Cardiac muscle cell (in vitro differentiated cells and primary cell): ENCODE data around the gene TEX261. TPM values are rescaled to one million over a fixed set of nuclear protein-coding genes. Genes with fewer than 3 reads are reported as not detected.

Experiments
- DNase-seq, 2 donors: peaks; one replicate each; pipeline versions ENCODE4 v3.0.0 to v3.0.0-alpha.2; 2010 to 2017; ENCODE audit warnings: low read depth in 1 of 2, low spot score in 1 of 2
- H3K27ac ChIP-seq: fragments of 200-600 bp; sonication (generic); 2 replicates; pipeline ENCODE4 v1.5.1; 2016
- H3K27me3 ChIP-seq: fragments of 200-600 bp; sonication (generic); 2 replicates; pipeline ENCODE4 v1.6.0; 2016; ENCODE audit warnings: control low read depth
- H3K36me3 ChIP-seq: fragments of 200-600 bp; sonication (generic); 2 replicates; pipeline ENCODE4 v1.5.1; 2016; ENCODE audit warnings: control low read depth
- H3K4me1 ChIP-seq: fragments of 200-600 bp; sonication (generic); 2 replicates; pipeline ENCODE4 v1.8.1; 2017; ENCODE audit warnings: low read depth, mild to moderate bottlenecking, mixed run types
- H3K4me3 ChIP-seq: fragments of 200-600 bp; sonication (generic); 2 replicates; pipeline ENCODE4 v1.5.1; 2016; ENCODE audit warnings: mild to moderate bottlenecking
- H3K9me3 ChIP-seq: fragments of 200-600 bp; sonication (generic); 2 replicates; pipeline ENCODE4 v1.5.1; 2017; ENCODE audit warnings: low read depth, mild to moderate bottlenecking, control low read depth
- CTCF ChIP-seq: IDR thresholded peaks from 2 replicates; pipeline ENCODE4 v1.5.1; 2012; ENCODE audit warnings: low read depth, mild to moderate bottlenecking, low read length
- polyA plus RNA-seq: library from polyadenylated mRNA; unstranded; fragments of >200 nt; fragmentation: Nextera tagmentation; extraction: Ambion mirVana; gene quantifications from 2 replicates; pipeline ENCODE4 v1.2.1, GENCODE V29; 2016
- total RNA-seq: library from RNA; depleted of rRNA; stranded (reverse); fragments of >200 nt; gene quantifications from 2 replicates; pipeline ENCODE4 v1.2.3, GENCODE V29; 2016

Gene TEX261
- total and polyA plus RNA-seq, 2 experiments from 2014 or later = 13.9 to 31.5 TPM

- Histone ChIP-seq H3K27ac (no peak overlapping the region), H3K36me3 (no peaks in the 10 kb centered on the region), H3K4me1 (peaks cover 13% of the 10 kb centered on the region), H3K9me3 (no peaks in the 10 kb centered on the region), H3K27me3 (no peaks in the 10 kb centered on the region), H3K4me3 (no peak overlapping the region)
- no peak for TF ChIP-seq CTCF
- DNase-seq = no peak
Measured at GRCh38 chr2:71004857-71005256, 10.2 kb upstream of the TEX261 start.

- H3K27ac ChIP-seq = no peak overlapping the region
- H3K36me3 ChIP-seq = no peaks in the 10 kb centered on the region
- no peaks in the 10 kb centered on the region for H3K27me3 ChIP-seq
- no peak for DNase-seq
- no peak for TF ChIP-seq CTCF
- H3K4me3 ChIP-seq = no peak overlapping the region
- H3K4me1 ChIP-seq = peaks cover 18% of the 10 kb centered on the region
- H3K9me3 ChIP-seq = no peaks in the 10 kb centered on the region
Measured at GRCh38 chr2:71003966-71004755, 9.5 kb upstream of the TEX261 start.

GRCh38 chr2:71003396-71003795, 8.7 kb upstream of the TEX261 start:
- H3K27me3 ChIP-seq = no peaks in the 10 kb centered on the region
- no peak overlapping the region for H3K27ac ChIP-seq
- peaks cover 22% of the 10 kb centered on the region for H3K4me1 ChIP-seq
- H3K36me3 ChIP-seq = no peaks in the 10 kb centered on the region
- TF ChIP-seq CTCF = no peak
- DNase-seq = no peak
- H3K4me3 ChIP-seq = no peak overlapping the region
- no peaks in the 10 kb centered on the region for H3K9me3 ChIP-seq

GRCh38 chr2:71001981-71002570, 7.4 kb upstream of the TEX261 start:
- H3K4me1 ChIP-seq = peaks cover 22% of the 10 kb centered on the region
- no peaks in the 10 kb centered on the region for H3K27me3 ChIP-seq
- DNase-seq = no peak
- no peak for TF ChIP-seq CTCF
- no peaks in the 10 kb centered on the region for H3K36me3 ChIP-seq
- no peak overlapping the region for H3K27ac ChIP-seq
- no peak overlapping the region for H3K4me3 ChIP-seq
- H3K9me3 ChIP-seq = no peaks in the 10 kb centered on the region

- H3K4me1 ChIP-seq = peaks cover 22% of the 10 kb centered on the region
- H3K27me3 ChIP-seq = no peaks in the 10 kb centered on the region
- no peak for TF ChIP-seq CTCF
- no peaks in the 10 kb centered on the region for H3K36me3 ChIP-seq
- no peaks in the 10 kb centered on the region for H3K9me3 ChIP-seq
- H3K27ac ChIP-seq = no peak overlapping the region
- no peak for DNase-seq
- no peak overlapping the region for H3K4me3 ChIP-seq
Measured at GRCh38 chr2:71001592-71001927, 6.9 kb upstream of the TEX261 start.
